Hepatic stellate cell (primary cell): Measurements from ENCODE around the gene PPP4R2.

Experiments
- DNase-seq: peaks from one replicate; pipeline ENCODE4 v3.0.0; 2011; ENCODE audit warnings: low spot score

PPP4R2 gene

DNA sequence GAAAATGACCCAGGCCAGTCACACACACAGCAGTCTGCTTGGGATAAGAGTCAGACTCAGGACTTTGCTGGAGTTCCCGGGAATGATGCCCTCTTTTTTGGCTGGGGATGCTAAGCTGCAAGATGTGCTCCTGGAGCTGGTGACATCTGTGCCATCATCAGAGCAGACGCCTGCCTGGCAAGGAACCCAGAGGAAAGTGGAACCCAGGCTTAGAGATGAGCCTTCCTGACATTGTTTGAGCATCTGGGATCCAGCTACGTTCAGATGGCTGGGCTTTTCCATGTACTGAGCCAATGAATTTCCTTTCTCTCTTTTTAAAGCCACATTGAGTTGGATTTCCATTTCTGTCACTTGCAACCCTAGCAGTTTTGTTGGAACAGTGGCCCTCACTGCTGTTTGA, 118.1 kb downstream of the PPP4R2 start:
- DNase-seq = no peak

DNA sequence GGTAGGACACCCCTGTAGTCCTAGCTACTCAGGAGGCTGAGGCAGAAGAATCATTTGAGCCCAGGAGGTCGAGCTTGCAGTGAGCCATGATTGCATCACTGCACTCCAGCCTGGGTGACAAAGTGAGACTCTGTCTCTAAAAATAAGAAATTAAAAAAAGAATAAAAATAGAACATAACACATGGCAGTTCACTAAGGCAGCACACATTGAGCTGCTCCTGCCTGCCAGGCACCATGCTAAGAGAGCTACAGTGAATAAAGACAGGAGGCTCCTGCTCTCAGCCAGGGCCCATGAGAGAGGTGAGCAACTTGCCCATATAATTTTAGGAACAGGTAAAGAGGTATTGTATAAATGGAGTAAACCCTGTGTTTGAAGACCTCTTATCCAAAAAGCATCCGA, 119.2 kb downstream of the PPP4R2 start:
- DNase-seq = no peak
